ENCODE data around the gene EIF4A3. TPM values are rescaled to one million over a fixed set of nuclear protein-coding genes. Genes with fewer than 3 reads are reported as not detected.
A peak's percentile ranks its signal among the peaks of the same experiment; 100 is the strongest.

Gene EIF4A3
- total RNA-seq, 1 donor from 2014 or later, result 176 TPM

DNA sequence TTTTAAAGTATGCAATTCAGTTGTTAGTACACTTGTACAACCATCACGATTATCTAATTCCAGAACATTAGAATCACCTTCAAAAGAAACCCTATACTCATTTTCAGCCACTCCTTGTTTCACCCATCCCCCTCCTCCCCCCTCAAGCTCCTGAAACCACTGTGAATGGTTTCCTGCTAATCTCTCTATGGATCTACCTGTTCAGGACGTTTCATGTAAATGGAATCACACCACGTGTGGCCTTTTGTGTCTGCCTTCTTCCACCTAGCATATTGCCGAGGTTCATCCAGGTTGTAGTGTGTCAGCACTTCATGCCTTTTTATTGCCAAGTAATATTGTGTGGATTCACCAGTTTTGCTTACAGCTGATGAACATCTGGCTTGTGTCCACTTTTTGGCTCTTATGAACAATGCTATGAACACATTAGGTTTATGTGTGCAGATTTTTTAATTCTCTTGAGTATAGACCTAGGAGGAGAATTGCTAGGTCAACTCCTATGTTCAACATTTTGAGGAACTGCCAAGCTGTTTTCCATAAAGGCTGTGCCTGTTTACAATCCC lies 17.8 kb downstream of the EIF4A3 start:
- Histone ChIP-seq H3K36me3 (ENCODE audit: control insufficient read depth, insufficient read depth, low read length) (peaks cover 4% of the 10 kb centered on the region), H3K4me3 (ENCODE audit: low read depth, low read length) (no peak overlapping the region), H3K27me3 (ENCODE audit: control insufficient read depth, insufficient read depth, low read length) (no peaks in the 10 kb centered on the region)
- no peak for TF ChIP-seq CTCF (IDR thresholded peaks at IDR 0.05; ENCODE audit: insufficient read depth, low read length, severe bottlenecking)
- FAIRE-seq (no peak), DNase-seq (ENCODE audit: low read depth) (peak; percentile 18)

GRCh38 chr17:80126449-80126715 lies 20.5 kb downstream of the EIF4A3 start:
- no peak for TF ChIP-seq CTCF (IDR thresholded peaks at IDR 0.05; ENCODE audit: insufficient read depth, low read length, severe bottlenecking)
- H3K27me3 ChIP-seq (ENCODE audit: control insufficient read depth, insufficient read depth, low read length), result no peaks in the 10 kb centered on the region
- no peak overlapping the region for H3K4me3 ChIP-seq (ENCODE audit: low read depth, low read length)
- H3K36me3 ChIP-seq (ENCODE audit: control insufficient read depth, insufficient read depth, low read length), result no peaks in the 10 kb centered on the region
- no peak for DNase-seq (ENCODE audit: low read depth)
- peak; percentile 43 for FAIRE-seq

DNA sequence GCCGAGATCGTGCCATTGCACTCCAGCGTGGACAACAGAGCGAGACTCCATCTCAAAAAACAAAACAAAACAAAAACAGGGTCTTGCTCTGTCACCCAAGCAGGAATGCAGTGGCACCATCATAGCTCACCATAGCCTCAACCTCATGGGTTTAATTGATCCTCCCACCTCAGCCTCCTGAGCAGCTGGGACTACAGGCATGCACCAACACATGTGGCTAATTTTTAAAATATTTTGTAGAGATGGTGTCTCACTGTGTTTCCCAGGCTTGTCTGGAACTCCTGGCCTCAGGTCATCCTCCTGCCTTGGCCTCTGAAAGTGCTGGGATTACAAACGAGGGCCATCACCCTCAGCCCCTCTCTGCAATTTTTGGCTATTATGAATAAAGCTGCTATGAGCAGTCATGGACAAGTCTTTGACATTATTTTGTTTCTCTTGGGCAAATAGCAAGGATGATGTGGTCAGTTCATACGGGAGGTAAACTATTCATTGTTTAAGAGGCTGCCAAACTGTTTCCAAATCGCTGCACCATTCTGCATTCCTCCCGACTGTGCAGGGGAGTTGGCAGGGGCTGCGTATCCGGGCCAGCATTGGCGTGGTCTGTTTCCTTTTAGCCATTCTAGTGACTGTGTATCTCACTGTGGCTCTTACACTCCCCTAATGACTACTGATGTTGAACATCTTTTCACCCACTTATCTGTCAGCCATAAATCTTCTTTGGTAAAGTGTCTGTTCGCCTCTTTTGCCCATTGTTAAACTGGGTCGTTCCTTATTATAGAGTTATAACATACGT lies 21.1 kb downstream of the EIF4A3 start:
- H3K4me3 ChIP-seq (ENCODE audit: low read depth, low read length), result no peak overlapping the region
- FAIRE-seq (no peak), DNase-seq (ENCODE audit: low read depth) (no peak)
- H3K27me3 ChIP-seq (ENCODE audit: control insufficient read depth, insufficient read depth, low read length), result no peaks in the 10 kb centered on the region
- no peaks in the 10 kb centered on the region for H3K36me3 ChIP-seq (ENCODE audit: control insufficient read depth, insufficient read depth, low read length)
- TF ChIP-seq CTCF (IDR thresholded peaks at IDR 0.05; ENCODE audit: insufficient read depth, low read length, severe bottlenecking), result no peak

GRCh38 chr17:80124351-80124981 lies 22.5 kb downstream of the EIF4A3 start:
- TF ChIP-seq CTCF (IDR thresholded peaks at IDR 0.05; ENCODE audit: insufficient read depth, low read length, severe bottlenecking), result peak; percentile 60
- no peaks in the 10 kb centered on the region for H3K36me3 ChIP-seq (ENCODE audit: control insufficient read depth, insufficient read depth, low read length)
- no peak for FAIRE-seq
- no peak overlapping the region for H3K4me3 ChIP-seq (ENCODE audit: low read depth, low read length)
- no peaks in the 10 kb centered on the region for H3K27me3 ChIP-seq (ENCODE audit: control insufficient read depth, insufficient read depth, low read length)
- peak; percentile 75 for DNase-seq (ENCODE audit: low read depth)

- no peak overlapping the region for H3K4me3 ChIP-seq (ENCODE audit: low read depth, low read length)
- H3K36me3 ChIP-seq (ENCODE audit: control insufficient read depth, insufficient read depth, low read length), result no peaks in the 10 kb centered on the region
- DNase-seq (ENCODE audit: low read depth) (peak; percentile 53), FAIRE-seq (no peak)
- TF ChIP-seq CTCF (IDR thresholded peaks at IDR 0.05; ENCODE audit: insufficient read depth, low read length, severe bottlenecking), result no peak
- H3K27me3 ChIP-seq (ENCODE audit: control insufficient read depth, insufficient read depth, low read length), result no peaks in the 10 kb centered on the region
Observed at GRCh38 chr17:80123791-80124190, 23.1 kb downstream of the EIF4A3 start.
